NCI-H460 (cell line): ENCODE measurements around the gene SGMS2. TPM values are rescaled to one million over a fixed set of nuclear protein-coding genes. Genes with fewer than 3 reads are reported as not detected.

Experiments
- small RNA-seq, 2 experiments: library from RNA; depleted of rRNA; stranded (forward); fragments of <200 nt; gene quantifications; one replicate each; pipeline ENCODE3, GENCODE V24; 2014
- total RNA-seq: library from RNA; depleted of rRNA; stranded (reverse); fragments of >200 nt; shearing (Covaris generic); gene quantifications from 2 replicates; pipeline ENCODE4 v1.2.3, GENCODE V29; 2014; rRNA removed

Gene SGMS2
- total RNA-seq, 1 experiment from 2014 or later, result 26.7 TPM

Small RNA genes lying within 50 kb of the gene (small RNA-seq; reads per million reads assigned to genes)
- 0 reads per million in 2 experiments for gene RNU6-733P

Other genes starting within 250 kb of the SGMS2 start
- gene PAPSS1, start 104.7 kb upstream of the SGMS2 start, total RNA-seq, result 15.2 and 17.2 TPM in 2 replicates
- gene CYP2U1, start 106.6 kb downstream of the SGMS2 start, total RNA-seq, result 2.2 and 2.5 TPM in 2 replicates
- 11.3 and 11.7 TPM in 2 replicates for gene HADH, start 165.0 kb downstream of the SGMS2 start, total RNA-seq